ENCODE data around the gene TMEM266.

The TMEM266 gene

DNA sequence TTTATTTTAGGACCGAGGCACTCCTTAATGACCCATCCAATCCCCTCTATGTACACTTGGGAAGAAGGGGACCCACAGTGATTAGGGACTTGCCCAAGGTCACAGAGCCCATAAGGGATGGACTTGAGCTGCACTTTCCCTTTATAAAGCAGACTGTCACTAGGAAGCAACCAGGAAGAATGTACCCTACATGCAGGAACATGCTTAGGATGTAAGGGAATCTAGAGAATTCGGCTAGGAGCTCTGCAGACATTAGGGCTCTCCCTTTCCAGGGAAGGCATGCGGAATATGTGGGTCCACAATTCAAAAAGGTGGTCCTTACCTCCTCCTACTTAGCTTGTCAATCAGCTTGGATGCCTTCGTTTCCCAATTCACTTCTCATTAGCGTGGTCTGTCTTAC is 78.7 kb downstream of the TMEM266 start:
- DNase-seq, result no peak

DNA sequence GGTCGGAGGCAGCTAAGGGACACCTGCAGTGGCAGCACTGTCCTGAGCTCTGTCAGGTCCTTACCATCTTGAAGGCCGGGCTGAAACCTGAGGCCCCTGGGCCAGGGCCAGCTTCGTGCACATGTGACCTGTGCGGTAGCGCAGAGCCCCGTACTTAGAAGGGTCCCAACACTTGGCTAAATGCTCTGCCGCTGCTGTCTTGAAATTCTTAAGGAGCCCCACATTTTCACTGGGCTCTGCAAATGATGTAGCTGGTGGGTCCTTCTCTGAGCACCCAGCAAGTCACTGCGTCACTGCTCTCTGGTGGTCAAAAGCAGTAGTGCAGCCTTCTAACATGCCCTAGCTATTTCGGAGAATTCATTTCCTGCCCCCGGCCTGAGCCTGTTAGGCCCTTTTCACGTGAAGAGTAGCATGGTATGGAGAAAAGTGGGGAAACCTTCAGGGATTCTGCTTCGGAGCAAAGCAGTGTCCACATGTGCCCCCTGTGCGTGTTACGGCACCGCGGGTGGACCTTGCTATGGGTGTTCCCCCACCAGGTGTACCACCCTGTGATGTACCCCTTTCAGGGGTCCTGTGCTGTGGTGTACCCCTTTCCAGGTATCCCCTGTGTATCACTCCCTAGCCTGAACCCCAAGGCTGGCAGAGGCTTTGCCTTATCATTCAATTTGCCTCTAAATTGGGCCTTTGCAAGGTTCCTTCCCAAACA is 79.7 kb downstream of the TMEM266 start:
- peak; percentile 35 to 49 (median 45) for DNase-seq

DNA sequence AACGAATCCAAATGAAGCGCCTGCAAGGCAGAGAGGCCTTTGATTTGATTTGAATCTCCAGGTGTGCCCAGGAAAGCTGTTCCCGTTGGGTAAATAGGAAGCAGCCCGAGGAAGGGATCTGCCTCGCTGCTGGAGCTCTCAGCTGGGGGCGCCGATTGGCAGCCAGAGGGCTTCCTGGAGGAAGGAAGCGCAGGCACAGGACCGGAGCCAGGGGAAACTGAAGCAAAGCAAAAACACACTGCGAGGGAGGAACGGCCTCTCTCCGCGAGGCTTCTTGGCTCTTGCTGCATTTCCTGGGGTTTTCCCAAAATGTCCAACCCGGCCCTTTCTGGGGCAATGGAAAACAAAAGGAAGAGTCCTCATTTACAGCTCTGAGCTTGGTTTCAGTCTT is 80.3 kb downstream of the TMEM266 start:
- no peak for DNase-seq

DNA sequence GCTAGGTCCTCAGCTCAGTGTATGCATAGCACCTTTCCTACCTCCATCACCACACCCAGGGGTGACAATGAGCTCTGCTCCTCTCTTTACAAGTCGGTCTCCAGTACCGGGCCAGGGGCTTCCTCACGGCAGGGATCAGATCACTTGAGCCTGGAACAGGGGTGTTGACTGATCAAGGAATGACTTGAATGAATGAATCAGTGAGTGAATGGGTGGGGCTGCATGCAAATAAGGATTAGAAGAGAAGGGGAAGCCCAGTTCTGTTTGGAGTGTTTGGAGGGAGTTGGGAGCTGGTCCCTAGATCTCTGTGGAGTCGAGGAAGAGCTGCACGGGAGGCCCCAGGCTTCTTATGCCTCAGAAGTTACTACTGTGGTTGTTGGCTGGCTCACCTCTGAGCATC is 87.0 kb downstream of the TMEM266 start:
- DNase-seq, result no peak

DNA sequence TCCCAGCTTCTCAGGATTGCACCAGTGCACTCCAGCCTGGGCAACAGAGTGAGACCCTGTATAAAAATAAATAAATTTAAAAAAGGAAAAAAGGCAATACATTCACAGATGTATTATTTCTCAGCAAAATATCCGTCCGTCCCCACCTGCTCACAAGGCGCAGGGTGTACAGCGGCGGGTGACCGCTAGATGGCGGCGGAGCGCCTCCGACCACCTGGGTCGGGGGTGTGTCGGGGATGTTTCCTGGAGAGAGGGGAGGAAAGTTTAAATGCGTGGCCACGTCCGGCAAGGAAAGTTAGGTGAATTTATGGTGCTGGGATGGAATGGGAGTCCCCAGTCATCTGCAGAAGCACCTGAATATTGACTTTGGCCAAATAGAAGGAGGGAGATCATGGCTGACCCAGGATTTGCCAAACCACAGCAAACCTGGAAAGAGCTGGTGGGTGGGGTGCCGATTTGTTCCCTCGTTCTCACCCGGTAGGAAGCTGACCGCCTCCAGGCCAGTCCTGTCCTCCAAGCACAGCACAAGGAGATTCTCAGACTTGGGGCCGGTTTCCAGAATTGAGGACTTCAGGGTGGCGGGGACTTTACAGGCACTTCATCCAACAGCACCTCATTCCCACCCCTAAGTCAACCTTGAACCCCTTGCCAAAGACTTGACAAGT is 88.3 kb downstream of the TMEM266 start:
- peak; percentile 43 to 61 (median 46) for DNase-seq

DNA sequence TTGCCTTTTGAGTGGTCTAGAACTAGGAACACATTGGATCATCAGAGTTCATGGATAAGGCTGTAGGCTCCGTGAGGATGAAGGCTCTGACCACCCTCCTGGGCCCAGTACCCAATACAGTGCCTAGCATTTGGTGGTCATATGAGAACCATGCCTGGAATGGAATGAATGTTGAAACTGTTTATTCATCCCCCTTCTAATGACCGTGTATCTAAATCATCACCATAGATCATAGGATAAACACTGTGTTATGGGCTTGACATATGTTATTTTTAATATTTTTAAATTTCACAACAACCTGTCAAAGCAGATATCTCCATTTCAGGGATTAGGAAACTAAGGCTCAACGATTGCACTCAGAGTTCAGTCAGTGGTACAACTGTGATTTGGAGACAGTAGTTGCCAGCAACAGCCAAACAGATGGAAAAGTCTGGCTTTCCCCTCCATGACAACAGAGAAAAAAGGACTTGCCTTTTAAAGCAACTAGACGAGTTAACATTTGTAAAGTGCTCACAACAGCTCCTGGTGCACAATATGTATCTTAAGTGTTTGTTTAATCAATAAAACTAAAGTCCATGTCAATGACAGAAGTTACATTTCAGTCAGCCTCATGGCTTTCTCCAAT is 89.6 kb downstream of the TMEM266 start:
- DNase-seq, result no peak

DNA sequence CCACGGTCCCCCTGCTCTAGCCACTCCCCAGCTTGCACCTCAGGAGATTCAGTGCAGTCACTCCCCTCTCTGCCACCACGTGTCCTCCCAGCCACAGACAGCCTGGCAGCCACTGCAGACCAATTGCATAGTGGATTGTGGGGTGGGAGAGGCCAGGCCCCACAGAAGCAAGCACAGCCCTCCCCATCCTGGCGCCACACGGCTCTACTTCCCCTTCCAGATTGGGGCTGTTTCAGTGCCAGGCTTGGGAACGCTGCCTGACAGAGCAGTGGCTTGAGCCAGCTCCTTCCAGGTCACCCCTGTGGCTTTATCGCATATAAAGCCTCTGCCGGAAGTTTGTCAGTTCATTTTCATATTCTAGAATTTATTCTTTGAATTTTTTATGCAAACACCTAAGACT is 90.7 kb downstream of the TMEM266 start:
- no peak for DNase-seq

DNA sequence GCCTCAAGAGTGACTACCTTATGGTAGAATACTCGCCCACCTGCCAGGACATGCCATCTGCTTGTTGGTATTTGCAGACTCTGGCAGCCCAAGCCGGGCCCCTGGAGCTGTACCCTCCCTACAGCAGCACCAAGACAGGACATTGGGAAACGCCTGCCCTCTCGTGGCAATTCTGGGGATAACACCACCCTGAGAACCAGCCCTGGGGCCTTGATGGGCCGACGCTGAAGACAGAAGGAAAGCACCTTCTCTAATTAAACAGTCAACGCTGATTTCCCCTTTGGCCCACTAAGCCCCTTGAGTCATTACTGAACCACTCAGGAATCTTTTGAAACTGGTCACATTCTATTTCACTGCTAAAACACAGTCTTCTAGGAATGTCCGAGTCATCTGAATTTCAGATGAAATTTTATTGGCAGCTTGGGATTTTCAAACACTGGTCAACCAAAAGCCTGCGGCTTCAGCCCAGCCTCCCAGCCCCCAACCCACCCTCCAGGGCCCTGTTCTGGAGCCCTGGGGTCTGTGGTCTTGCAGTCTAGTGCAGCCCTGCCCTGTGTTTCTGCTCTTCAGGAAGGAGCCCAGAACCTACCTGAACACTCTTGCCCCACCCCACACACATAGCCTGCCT is 91.3 kb downstream of the TMEM266 start:
- peak; percentile 57 to 69 (median 66) for DNase-seq

DNA sequence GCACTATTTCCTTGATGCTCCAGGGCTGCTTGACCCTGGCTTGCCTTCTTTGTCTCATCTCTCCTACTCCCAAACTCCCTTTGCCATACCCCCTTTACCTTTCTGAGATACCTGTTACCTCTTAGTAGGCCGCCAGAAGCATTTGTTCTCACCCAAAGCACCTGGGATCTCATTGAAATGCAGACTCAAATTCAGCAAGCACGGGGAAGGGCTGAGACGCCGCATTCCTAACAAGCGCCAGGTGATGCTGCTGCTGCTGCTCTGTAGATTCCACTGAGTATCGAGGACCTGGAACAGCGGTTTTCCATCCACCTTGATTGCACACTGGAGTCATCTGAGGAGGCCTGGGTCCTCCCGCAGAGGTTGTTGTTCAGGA is 91.8 kb downstream of the TMEM266 start:
- DNase-seq, result no peak

DNA sequence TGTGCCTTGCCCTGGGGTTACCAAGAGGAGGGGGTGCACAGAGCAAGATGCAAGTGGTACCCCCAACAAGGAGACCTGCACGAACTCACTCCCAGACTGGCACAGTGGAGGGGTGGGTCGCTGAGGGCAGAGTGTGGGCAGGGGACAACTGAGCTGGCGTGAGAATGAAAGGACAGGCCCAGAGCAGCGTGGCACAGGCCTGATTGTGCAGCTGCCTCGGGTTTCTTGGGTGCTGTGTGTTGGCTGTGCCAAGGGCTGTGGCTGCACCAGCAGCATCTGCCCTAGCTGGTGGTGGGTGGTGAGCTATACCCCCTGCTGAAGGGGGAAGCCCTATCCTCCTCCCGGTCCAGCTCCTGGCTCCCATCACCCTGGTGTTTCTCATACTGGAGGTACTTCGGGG is 92.4 kb downstream of the TMEM266 start:
- no peak for DNase-seq

DNA sequence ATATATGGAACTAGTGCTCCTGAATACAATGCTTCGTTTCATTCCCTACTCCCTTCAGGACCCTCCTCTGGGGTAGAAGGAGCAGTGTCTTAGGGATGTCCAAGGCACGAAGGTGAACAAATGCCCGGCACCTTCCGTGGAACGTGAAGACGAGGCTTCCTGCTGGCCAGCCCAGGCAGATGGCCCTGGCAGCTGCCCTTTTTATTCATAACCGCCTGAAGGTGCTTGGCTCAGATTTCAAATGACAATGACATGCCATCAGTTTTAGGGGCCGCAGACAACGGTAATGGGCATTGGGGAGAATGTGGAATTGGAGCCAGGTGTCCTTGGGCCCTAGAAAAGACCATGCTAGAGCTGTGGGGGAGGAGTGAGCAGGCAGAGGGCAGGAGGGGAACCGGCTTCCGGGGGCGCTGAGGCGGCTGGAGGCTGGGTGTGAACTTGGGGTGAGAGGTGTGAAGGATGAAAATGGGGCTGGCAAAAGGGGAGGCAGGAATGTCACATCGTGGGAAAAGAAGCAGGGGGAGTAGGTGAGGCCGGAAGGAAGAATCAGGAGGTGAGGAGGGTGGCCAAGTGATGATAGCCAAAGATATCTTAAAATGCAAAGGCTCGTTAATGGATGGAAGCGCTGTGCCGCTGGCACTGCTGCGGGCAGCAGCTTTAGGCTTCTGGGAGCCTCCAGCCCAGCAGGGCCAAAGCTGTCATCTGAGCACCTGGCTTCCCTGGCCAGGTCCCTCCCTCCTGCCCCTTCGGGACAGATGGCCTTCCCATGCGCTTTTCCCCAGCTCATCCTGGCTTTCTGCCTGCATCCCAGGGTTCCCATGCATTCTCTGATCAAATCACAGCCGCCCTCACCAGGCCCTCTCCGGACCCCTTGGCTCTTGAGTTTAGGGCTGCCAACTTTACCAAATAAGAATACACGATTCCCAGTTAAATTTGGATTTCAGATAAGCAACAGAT is 93.7 kb downstream of the TMEM266 start:
- DNase-seq, result no peak

DNA sequence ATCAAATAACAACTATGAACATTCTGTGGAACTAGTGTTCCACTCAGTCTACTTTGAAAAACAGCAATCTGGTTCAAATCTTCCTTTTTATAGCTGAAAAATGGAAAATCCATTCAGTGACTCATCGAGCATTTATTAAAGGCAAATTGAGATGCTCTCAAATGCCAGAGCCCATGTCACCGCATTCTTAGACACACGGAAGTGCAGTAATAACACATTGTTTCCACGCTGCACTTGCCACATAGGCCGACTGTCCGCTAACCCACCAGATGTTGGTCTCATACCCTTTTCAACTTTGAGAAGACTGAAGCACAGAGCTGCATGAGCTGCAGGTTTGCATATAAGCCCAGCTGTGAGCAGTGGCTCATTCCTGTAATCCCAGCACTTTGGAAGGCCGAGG is 95.9 kb downstream of the TMEM266 start:
- DNase-seq, result no peak

DNA sequence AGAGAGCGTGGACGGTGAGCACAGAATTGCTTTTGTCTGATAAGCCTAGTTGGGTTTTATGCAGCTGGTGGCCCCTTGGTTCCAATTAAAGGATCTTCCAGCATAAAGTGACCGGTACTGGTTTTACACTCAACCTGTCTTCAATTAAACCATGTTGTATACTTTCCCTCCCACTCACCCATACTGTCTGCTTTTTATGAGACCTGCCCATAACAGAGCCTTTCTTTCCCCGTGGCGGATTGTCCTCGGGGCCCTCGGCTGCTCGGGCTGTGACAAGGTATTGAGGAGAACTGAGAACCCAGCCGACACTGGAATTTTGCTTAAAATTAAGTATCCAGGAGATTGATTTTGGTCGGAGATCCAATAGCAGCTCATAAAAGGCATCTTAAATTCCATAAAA is 98.4 kb downstream of the TMEM266 start:
- DNase-seq, result no peak

DNA sequence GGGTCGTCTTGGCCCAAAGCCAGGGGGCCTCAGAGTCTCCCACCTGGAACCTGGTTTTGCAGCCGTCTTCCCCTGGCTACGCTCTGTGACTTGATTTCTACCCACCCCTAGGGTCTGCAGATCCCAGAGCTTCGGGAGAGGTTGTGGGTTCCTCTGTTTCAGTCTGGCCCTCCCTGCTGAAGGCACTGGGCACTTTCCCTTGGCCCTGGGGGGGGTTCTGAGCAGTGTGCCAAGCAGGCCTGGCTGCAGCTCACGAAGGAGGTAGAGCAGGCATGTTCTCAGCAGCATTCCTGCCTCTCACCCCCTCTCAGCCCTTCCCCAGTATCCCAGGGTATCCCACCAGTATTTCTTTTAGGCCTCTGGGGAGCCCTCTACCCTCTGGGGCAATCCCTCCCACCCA is 99.0 kb downstream of the TMEM266 start:
- no peak for DNase-seq

DNA sequence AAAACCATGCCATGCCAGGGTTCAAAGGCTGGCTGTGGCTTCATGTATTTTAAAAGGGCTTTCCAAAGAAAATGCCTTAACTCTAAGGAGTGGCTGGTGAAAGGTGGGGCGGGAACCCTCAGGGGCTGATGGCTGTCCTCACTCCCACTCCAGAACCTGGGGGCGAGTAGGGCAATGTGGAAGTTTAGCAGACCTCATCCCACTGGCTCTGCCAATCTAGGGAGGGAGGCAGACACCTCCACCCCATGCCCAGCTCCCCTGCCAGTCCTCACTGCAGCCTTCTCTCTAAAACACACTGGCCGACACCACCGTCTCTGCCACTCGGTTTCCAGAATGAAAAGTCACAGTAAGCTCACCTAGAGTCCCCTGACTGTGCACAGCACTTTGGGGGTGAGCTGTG is 99.5 kb downstream of the TMEM266 start:
- no peak for DNase-seq

DNA sequence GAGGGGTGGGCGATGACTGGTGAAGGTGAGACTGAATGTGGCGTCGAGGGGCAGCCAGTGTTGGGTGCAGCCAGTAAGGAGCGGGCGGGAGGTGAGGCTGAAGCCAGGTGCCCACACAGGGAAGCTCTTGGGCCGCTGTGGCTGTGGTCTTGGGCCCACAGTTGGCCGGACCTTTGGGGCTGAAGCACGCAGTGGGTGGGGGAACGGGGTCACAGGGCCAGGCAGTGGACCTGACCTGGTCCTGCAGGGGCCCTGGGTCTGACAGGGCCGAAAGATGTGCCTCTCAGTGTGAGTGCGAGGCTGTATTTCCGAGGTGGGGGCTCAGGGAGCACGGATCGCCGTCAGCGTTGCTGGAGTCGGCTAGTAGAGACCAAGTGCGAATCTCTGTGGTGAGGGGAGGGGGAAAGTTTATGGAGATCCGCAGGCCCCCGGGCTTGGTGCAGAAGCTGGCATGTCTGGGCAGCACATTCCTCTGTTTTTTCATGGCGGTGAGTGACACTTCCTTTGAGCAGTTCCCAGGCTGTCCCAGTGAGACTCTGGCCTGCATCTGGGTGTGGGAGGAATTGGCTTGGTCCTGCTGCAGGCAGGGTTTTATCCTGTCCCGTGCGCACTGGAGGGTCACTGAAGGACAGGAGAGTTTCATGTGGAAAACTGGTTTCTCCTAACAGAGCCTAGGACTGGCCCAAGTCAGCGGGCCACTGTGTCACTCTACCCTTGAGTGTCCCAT is 100.8 kb downstream of the TMEM266 start:
- no peak for DNase-seq

DNA sequence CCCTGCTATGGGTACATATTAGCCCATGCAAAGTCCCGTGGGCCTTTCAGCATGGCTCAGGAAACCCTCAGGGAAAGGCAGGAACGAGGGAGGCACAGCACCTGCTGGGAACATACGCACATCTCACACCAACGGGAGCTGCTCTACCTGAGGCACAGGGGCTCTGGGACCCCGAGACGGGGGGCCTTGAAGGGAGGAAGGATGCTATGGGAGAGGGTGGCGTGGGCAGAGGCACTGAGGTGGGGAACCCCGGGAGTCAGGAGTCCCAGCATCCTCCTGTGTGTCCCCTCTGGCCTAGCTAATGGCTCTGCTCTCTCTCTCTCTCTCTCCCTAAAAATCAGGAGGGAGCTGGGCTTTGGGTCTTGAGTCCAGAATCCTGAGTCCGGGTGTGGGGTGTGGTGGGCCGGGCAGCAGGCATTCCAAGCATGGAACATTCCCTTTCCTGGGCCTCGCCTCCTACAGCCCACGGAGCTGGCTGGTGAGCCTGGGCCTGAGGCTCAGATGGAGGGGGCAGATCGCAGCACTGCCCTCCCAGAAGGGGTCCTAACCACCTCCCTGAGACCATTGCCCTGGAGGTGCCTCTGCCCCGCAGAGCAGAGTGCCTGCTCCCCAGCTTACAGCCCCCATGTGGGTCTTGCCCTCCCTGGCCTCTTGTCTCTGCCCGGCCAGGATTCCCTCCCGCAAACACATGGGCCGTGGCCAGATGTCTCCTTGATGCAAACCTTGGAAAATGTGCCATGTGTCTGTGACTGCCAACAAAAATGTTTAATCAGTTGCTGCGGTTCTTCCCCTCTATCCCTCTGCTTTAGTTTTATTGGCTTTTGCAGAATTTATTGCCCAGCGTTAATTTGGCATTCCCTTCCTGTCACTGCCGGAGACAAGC is 101.6 kb downstream of the TMEM266 start:
- DNase-seq, result no peak

DNA sequence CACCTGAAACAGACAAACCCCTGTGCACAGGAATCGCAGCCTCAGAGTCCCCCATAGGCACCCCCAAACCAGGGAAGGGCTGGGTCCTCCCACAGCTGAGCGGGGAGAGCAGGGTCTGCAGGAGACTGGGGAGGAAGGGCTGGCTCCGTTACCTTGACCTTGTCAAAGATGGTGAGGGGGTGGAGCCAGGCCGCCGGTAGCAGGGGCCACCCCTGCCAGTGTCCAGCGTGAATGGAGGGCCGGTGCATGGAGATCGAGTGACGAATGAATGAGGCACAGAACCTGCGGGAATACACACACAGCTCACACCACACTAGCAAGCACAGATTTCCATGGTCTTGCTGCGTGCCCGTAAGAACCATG is 102.2 kb downstream of the TMEM266 start:
- no peak for DNase-seq

DNA sequence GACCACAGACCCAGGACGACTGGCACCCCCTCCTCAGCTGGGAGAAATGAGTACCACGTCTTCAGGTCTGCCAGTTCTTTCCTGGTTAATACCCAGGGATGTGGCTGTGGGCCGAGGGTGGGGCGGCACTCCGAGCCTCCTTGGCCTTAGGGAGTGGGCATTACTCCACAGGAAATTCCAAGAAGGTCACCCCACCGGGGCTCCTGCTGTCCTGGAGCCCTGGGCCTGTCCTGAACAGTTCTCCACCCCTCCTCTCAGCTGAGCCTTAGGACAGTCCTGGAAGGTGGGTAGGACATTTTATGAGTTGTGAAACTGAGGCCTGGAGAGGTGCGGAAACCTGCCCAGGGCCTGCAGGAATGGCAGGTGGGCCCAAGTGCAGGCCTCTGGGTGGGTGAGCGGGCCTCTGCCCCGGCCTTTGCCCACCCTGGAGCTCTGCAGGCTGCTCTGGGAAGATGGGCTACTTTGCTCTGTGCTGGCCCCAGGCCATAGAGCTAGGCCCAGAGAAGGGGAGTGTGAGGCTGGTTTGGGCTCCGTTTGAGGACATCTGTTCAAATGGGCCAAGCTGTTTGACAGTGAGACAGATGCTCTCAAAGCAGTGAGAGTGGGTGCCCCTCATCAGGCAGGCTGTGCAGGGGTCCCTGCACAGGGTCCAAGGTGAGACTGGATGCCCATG is 103.1 kb downstream of the TMEM266 start:
- DNase-seq, result no peak
